ENCODE data around the gene PSKH1.

The PSKH1 gene

DNA sequence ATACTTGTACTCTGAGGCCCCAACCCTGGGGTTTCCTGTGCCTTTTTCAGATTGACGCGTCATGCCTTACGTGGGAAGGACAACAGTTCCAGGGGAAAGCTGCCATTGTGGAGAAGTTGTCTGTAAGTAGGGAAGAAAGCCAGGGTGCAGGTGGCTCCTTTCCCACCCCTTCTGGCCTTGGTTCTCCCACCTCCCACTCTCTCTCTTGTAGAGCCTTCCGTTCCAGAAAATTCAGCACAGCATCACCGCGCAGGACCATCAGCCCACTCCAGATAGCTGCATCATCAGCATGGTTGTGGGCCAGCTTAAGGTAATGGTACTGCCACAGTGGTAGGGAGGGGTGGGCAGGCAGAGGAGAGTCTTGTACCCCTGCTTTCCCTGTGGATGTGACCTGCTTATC, 24.8 kb upstream of the PSKH1 start:
- DNase-seq (ENCODE audit: low read depth) = no peak

DNA sequence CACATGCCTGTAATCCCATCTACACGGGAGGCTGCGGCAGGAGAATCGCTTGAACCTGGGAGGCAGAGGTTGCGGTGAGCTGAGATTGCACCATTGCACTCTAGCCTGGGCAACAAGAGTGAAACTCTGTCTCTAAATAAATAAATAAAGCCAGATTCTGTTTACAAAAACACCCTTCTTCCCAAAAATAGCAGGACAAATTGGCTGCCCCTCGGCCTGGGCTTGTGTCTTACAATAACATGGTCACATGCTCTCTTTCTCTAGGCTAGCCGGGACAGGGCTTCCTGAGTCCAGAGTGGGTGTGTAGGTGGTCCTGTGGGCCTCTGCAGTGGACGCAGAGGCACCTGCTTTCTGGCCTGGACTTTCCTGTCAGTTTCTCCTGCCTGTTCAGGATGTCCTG, 23.4 kb upstream of the PSKH1 start:
- no peak for DNase-seq (ENCODE audit: low read depth)

DNA sequence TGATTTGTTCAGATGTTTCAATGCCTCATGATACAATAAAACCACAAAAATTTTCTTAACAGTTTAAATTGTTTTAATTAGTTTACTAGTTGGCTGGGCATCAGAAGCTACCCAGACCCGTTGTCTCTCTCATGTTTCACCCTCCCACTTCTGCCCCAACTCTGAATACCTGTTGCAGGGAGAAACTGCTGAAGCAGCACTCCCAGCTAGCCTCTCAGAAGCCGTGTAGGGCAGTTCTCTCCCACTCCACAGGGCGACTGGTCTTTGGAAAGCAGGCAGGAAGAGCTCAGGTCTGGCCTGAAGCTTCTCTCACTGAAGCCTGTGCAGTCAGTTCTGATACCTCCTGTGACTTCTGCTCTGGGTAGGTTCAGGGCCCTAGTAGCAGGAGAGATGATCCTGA, 21.8 kb upstream of the PSKH1 start:
- no peak for DNase-seq (ENCODE audit: low read depth)

DNA sequence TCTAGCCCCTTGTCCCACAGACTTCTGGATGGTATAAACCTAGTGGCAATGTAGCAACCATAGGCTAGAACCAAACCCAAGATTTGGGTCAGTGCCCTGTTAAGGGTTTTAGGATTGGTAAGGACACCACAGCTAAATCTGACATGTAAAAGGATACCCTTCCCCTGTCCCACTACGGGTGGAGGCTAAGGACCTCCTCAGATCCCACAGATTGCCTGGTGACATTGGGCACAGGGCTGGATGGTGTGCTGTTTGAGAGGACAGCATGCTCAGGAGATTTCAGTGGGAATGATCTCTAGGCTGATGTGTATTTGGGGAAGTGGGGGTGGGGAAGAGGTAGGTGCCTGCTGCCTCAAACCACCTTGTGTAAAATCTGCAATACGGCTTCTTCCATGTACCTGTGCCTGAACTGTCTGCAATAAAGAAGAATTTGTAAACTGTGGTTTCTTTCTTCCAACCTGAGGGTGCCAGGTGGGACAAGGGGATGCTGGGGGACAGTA, 20.9 kb upstream of the PSKH1 start:
- DNase-seq (ENCODE audit: low read depth) = no peak

DNA sequence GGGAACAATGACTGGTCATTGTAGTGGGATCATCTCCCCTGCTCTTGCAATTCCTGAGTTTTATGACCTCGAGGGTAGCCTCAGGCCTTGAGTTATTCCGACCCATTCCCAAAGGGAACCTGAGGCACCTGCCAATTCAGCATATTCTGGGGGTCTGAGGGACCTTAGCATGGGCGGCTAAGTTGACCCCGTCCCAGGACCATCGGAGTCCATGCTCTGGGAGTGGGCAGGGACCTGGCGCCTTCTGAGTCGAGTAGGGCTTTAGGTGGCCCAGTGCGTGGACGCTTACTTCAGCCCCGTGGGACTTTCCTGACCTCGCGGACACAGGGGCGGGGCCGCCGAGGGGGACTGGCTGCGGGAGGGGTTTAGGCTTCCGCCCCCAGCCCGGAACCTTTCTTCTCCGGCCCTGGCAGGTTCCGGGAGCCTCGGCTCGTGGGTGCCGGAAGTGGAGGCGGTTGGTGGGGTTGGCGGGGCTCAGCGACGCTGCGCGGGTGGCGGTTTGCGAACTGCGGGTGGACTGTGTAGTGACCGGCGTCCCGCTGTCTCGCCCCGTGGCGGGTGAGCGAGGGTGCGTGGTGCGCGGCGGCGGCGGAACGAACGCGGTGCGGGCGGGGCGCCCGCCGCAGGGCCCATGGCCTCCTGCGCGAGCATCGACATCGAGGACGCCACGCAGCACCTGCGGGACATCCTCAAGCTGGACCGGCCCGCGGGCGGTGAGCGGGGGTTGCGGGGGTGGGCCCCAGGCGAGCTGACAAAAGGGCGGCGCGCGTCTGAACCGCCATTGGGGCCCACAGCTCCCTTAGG, 20.2 kb upstream of the PSKH1 start, which contains the start of gene EDC4:
EDC4 (plus strand) TSS at position 422 of the 804 bp plus-strand sequence; CDS start at position 632, 210 bp downstream.
- DNase-seq (ENCODE audit: low read depth) = peak; percentile 56

DNA sequence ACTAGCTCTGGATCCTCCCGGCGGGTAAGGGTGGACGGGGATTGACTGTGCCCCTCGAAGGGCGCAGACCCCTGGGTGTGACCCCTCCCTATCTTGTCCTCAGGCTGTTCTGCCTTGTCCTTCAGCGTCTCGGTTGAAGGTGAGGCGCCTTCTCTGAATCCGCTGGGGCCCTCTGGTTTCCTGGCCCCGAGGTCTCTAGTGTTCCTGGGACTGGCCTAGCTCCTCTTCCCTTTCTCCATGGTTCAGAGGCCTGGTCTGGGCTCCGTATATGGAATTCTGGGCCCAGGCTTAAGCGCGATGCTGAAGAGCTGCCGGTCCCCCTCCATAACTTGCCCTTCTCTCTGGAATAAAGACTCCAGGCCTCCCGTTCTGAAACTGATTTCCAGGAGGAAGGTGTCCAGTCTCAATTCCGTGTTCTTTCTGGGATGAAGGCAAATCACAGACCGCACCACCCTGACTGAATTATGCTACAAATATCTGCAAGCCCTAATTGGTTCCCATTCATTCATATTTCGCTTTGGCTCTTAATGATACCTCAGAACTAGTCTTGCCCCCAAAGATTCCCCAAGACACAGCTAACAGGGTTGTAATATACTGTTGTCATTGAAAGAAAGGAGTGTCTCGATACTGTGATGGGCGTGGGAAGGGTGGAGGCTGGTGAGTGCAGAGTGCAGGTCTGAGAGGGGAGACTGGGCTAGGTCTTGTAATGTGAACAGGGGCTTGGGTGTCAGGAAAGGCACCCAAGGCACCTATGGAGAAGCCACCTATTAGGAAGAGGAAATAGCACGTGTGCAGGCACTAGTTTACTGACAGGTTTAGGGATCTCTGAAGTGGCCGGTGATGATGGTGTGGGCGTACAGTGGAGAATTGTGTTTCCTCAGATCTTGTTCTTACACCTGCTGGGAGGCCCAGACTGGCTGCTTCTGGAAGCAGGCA, 19.4 kb upstream of the PSKH1 start:
- DNase-seq (ENCODE audit: low read depth) = no peak

DNA sequence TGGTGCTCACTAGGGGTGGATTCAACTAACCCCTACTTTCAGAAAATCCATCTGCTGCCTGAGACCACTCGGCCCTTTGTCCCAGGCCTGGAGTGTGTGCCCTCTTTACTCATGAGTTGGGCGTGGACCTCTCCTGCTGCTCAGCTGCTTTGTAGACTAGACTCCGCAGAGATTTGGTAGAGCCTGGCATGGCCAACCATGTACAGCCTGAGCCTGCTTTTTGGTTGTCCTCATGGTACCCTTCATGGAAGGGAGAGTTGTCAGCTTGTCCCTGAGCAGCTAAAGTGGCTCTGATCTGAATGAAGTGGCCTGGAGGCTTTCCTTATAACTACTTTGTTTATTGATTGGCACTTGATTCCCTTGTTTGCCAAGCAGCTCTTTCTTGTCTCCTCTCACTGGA, 18.7 kb upstream of the PSKH1 start:
- DNase-seq (ENCODE audit: low read depth) = no peak

DNA sequence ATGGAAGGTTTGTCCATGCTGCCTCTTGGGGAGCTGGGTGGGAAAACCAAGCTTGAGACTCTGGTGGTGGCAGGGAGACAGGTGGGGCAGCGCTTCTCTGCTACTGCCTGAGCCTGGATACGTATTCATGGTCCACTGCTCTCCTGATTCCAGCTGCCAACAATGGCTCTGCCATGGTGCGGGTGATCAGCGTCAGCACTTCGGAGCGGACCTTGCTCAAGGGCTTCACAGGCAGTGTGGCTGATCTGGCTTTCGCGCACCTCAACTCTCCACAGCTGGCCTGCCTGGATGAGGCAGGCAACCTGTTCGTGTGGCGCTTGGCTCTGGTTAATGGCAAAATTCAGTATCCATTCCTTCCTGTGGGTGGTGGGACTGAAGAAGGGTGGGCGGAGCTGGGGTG, 16.0 kb upstream of the PSKH1 start:
- DNase-seq (ENCODE audit: low read depth) = no peak

DNA sequence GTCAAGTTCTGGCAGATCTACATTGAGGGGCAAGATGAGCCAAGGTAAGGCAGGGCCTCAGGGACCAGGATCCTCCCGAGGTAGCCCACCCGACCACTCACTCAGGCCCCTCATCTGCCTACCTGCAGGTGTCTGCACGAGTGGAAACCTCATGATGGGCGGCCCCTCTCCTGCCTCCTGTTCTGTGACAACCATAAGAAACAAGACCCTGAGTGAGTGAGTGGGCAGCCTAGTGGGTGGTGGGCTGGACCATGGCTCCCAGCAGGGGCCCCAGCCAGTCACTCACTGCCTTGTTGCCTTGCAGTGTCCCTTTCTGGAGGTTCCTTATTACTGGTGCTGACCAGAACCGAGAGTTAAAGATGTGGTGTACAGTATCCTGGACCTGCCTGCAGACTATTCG, 14.8 kb upstream of the PSKH1 start:
- DNase-seq (ENCODE audit: low read depth) = no peak

DNA sequence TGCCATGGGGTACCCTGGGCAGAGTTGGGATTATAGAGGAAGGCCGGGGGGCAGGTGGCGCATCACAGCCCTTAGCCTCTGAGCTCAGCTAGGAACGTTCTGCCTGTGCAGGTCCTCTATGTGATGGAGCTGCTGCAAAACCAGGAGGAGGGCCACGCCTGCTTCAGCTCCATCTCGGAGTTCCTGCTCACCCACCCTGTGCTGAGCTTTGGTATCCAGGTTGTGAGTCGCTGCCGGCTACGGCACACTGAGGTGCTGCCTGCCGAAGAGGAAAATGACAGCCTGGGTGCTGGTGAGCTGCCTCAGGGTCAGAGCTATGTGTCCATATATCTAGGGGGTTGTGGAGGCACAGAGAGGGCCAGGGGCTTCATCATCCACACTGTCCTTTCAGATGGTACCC, 14.2 kb upstream of the PSKH1 start:
- DNase-seq (ENCODE audit: low read depth) = no peak

DNA sequence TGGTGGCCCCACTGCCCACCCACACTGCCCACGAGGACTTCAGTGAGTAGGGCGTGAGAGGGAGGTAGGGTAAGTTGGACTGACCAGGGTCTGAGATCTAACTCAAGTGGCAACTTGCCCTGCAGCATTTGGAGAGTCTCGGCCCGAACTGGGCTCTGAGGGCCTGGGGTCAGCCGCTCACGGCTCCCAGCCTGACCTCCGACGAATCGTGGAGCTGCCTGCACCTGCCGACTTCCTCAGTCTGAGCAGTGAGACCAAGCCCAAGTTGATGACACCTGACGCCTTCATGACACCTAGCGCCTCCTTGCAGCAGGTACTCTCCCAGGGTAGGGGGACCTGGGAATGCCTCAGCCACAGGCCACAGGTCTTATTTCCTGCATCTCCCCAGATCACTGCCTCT, 13.6 kb upstream of the PSKH1 start:
- DNase-seq (ENCODE audit: low read depth) = no peak

DNA sequence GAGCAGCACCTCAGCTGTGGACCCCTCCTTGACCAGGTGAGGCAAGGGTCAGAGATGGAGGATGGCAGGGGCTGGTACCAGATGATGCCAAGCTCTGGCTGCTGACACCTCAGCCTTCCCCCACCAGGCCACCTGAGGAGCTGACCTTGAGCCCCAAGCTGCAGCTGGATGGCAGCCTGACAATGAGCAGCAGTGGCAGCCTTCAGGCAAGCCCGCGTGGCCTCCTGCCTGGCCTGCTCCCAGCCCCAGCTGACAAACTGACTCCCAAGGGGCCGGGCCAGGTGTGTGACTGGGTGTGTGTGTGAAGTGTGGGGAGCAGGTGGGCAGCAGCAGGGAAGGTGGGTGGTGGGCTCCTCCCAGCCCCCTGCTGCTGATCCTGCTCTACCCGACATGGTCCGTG, 13.1 kb upstream of the PSKH1 start:
- DNase-seq (ENCODE audit: low read depth) = no peak

DNA sequence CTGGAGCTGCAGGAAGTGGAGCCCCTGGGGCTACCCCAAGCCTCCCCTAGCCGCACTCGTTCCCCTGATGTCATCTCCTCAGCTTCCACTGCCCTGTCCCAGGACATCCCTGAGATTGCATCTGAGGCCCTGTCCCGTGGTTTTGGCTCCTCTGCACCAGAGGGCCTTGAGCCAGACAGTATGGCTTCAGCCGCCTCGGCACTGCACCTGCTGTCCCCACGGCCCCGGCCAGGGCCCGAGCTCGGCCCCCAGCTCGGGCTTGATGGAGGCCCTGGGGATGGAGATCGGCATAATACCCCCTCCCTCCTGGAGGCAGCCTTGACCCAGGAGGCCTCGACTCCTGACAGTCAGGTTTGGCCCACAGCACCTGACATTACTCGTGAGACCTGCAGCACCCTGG, 12.5 kb upstream of the PSKH1 start:
- DNase-seq (ENCODE audit: low read depth) = no peak

DNA sequence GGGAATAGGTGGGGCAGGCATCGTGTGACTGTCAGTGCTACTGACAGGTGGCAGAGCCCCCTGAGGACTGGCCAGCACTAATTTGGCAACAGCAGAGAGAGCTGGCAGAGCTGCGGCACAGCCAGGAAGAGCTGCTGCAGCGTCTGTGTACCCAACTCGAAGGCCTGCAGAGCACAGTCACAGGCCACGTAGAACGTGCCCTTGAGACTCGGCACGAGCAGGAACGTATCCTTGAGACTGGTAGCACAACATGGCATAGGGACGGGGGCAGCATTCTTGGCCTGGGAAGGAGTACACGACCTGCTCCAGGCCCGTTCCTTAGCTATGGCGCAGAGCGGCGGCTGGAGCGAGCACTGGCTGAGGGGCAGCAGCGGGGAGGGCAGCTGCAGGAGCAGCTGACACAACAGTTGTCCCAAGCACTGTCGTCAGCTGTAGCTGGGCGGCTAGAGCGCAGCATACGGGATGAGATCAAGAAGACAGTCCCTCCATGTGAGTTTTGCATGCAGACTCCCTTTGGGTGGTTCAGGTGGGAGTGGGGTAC, 11.4 kb upstream of the PSKH1 start:
- no peak for DNase-seq (ENCODE audit: low read depth)

DNA sequence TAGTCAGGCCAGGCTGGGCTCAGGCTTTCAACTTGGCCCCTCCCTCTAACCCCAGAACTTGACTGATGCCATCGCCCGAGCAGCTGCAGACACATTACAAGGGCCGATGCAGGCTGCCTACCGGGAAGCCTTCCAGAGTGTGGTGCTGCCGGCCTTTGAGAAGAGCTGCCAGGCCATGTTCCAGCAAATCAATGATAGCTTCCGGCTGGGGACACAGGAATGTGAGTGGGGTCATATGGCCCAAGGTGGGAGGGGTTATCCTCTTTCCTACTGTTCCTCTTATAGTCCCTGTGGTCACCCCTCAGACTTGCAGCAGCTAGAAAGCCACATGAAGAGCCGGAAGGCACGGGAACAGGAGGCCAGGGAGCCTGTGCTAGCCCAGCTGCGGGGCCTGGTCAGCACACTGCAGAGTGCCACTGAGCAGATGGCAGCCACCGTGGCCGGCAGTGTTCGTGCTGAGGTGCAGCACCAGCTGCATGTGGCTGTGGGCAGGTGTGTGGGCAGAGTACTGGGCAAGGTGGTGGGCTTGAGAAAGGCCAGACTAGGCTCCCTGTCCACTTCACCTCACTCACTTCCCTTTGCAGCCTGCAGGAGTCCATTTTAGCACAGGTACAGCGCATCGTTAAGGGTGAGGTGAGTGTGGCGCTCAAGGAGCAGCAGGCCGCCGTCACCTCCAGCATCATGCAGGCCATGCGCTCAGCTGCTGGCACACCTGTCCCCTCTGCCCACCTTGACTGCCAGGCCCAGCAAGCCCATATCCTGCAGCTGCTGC, 10.5 kb upstream of the PSKH1 start:
- no peak for DNase-seq (ENCODE audit: low read depth)

DNA sequence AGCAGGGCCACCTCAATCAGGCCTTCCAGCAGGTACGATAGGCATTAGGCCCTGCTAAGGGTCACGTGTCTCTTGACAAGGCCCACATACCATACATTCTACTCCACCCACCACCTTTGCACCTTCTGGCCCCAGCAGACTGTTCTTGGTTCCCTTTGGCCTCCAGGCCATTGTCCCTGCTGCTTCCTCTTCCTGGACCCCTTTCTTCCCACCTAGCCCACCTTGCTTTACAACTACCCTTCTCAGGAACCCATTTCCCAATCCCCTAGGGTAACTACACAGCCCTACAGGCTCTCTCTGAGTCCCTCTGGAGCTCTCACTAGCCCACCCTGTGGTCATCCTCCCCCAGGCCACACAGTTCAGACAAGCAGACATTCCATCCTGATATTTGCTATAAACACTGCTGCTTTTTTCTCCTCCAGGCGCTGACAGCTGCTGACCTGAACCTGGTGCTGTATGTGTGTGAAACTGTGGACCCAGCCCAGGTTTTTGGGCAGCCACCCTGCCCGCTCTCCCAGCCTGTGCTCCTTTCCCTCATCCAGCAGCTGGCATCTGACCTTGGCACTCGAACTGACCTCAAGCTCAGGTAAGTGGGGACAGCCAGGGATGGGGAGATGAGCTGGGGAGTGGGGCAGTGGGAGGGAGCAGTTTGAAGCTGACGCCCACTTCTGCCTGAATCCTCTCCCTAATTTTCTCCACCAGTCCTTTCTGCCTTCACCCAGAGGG, 9.7 kb upstream of the PSKH1 start:
- DNase-seq (ENCODE audit: low read depth) = no peak

DNA sequence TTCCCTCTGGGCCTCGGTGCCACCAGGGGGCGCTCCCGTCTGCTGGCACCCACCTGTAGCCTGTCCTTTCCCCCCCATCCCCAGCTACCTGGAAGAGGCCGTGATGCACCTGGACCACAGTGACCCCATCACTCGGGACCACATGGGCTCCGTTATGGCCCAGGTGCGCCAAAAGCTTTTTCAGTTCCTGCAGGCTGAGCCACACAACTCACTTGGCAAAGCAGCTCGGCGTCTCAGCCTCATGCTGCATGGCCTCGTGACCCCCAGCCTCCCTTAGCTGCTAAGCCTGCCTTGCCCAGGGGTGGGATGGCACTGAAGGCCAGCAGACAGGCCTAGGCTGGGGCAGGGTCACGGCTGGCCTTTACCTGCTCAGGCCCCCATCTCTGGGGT, 9.2 kb upstream of the PSKH1 start:
- no peak for DNase-seq (ENCODE audit: low read depth)

DNA sequence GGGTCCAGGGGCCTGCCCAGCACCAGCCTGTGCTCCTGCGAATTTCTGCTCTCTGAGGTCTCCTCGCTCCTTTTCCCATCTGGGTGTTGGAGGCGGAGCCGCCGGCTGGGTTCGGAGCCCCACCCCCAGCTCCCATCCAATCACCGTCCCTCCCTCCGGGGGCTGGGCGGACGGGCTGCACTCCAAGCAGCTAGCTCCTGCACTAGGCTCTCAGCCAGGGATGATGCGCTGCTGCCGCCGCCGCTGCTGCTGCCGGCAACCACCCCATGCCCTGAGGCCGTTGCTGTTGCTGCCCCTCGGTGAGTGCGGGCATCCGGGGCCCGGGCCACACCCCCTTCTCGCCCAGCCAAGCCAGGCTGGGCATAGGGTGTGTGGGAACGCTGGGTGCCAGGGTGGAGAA, 8.4 kb upstream of the PSKH1 start, which contains the start of gene NRN1L:
NRN1L (plus strand) TSS at position 202 of the 400 bp plus-strand sequence; CDS start at position 221, 19 bp downstream.
- peak; percentile 85 for DNase-seq (ENCODE audit: low read depth)

DNA sequence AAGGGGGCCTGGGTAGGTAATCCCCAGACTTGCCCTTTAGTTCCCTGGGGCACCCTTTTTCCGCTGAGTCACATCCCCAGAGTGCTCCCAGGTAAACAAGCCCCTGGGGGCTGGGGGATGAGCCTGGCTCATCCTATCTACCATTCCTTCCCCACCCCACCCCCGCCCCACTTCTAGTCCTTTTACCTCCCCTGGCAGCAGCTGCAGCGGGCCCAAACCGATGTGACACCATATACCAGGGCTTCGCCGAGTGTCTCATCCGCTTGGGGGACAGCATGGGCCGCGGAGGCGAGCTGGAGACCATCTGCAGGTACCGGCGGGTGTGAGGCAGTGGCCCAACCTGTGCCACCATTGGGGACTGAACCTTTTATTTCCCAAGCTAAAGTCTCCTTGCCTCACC, 7.5 kb upstream of the PSKH1 start:
- DNase-seq (ENCODE audit: low read depth) = no peak

DNA sequence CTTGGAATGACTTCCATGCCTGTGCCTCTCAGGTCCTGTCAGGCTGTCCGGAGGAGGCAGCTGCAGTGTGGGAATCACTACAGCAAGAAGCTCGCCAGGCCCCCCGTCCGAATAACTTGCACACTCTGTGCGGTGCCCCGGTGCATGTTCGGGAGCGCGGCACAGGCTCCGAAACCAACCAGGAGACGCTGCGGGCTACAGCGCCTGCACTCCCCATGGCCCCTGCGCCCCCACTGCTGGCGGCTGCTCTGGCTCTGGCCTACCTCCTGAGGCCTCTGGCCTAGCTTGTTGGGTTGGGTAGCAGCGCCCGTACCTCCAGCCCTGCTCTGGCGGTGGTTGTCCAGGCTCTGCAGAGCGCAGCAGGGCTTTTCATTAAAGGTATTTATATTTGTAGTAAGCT, 7.1 kb upstream of the PSKH1 start:
- no peak for DNase-seq (ENCODE audit: low read depth)

DNA sequence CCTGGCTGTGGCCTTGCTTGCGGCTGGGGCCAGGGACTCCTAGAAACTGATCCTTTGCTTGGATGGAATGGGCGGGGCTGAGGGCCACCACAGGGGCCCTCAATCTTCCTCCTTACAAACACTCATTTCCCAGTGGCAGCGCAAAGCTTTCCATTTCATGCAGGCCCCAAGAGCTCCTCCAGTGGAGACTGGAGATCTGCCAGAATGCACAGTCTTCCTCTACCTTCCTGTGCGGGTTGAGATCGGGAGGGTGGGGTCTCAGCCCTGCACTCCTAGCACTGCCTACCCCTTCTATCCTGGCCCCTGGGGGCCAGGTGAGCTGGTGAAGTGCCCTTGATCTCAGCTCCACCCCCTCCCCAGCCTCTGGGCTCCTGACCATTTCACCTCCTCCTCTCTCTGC, 6.7 kb upstream of the PSKH1 start:
- DNase-seq (ENCODE audit: low read depth) = no peak
